ENCODE data around the gene SPINK9.
"Not testable (repeated sequence)": the region's sequence is repeated elsewhere in the genome, so short reads cannot be mapped to it uniquely, and the experiment has no call there.

Gene SPINK9

DNA sequence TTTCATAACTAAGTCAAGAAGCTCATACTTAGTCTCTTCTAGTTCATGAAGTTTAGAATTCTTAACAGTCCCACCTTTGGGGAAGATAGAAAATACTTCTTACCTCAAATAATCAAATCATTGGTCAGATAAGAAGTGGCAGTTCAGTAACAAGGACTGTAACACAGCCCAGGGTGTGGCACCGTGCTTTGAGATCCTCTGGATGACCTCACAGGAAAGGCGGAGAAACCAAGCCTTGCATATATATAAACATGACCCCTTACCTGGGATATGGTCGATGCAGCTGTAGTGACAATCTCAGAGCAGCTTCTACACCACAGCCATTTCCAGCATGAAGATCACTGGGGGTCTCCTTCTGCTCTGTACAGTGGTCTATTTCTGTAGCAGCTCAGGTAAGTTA lies 23.2 kb upstream of the SPINK9 start, which contains the start of gene SPINK7:
SPINK7 (plus strand) TSS at position 271 of the 400 bp plus-strand sequence; CDS start at position 332, 61 bp downstream.
- WGBS (ENCODE audit: insufficient coverage), result 79% methylated on average over 3 of the region's 3 CpGs
- ChIA-PET CTCF (interaction anchor here (1.1 kb wide), 1 partner anchor 62 kb away, joined by 3 read pairs; no protein-coding TSS in a partner anchor), POLR2A (no interaction called here)
- no peak for DNase-seq
- H3K36me3 ChIP-seq (ENCODE audit: control insufficient read depth in 4 of 4, insufficient read depth in 4 of 4, low read length in 3 of 4), result no peaks in the 10 kb centered on the region
- no peaks in the 10 kb centered on the region for H3K27me3 ChIP-seq (replicated peaks in 2 of 5; ENCODE audit: control insufficient read depth in 4 of 5, insufficient read depth in 5 of 5, low read length in 4 of 5)
- H3K9me3 ChIP-seq (ENCODE audit: control extremely low read depth in 1 of 5, control insufficient read depth in 4 of 5, insufficient read depth in 2 of 5, low read depth in 1 of 5, low read length in 4 of 5), result peaks cover 0 to 8% (median 0%) of the 10 kb centered on the region in 5 experiments
- no peak within 1 kb of the TSS for H3K4me3 ChIP-seq (ENCODE audit: control insufficient read depth in 1 of 7, extremely low read depth in 1 of 7, insufficient read depth in 4 of 7, low read depth in 2 of 7, low read length in 6 of 7)
- H3K4me1 ChIP-seq (ENCODE audit: control extremely low read depth in 1 of 4, control insufficient read depth in 4 of 4, insufficient read depth in 4 of 4, low read length in 3 of 4), result no peaks in the 10 kb centered on the region
- no peak within 1 kb of the TSS for H3K27ac ChIP-seq (ENCODE audit: insufficient read depth in 1 of 2, low read depth in 1 of 2, low read length in 2 of 2, poor library complexity in 1 of 2, severe bottlenecking in 2 of 2)

GRCh38 chr5:148314187-148314586 lies 21.2 kb upstream of the SPINK9 start:
- peak in 1 of 3 donors; percentile 2 for DNase-seq
- CTCF ChIA-PET, result interaction anchor here (1.0 to 1.9 kb wide), 3 partner anchors 11 to 61 kb away, joined by 3 to 7 read pairs (median 3); no protein-coding TSS in a partner anchor
- Histone ChIP-seq H3K36me3 (ENCODE audit: control insufficient read depth in 4 of 4, insufficient read depth in 4 of 4, low read length in 3 of 4) (no peaks in the 10 kb centered on the region), H3K4me3 (ENCODE audit: control insufficient read depth in 1 of 7, extremely low read depth in 1 of 7, insufficient read depth in 4 of 7, low read depth in 2 of 7, low read length in 6 of 7) (no peak overlapping the region), H3K27me3 (replicated peaks in 2 of 5; ENCODE audit: control insufficient read depth in 4 of 5, insufficient read depth in 5 of 5, low read length in 4 of 5) (no peaks in the 10 kb centered on the region), H3K4me1 (ENCODE audit: control extremely low read depth in 1 of 4, control insufficient read depth in 4 of 4, insufficient read depth in 4 of 4, low read length in 3 of 4) (no peaks in the 10 kb centered on the region), H3K9me3 (ENCODE audit: control extremely low read depth in 1 of 5, control insufficient read depth in 4 of 5, insufficient read depth in 2 of 5, low read depth in 1 of 5, low read length in 4 of 5) (peaks cover 0 to 1% (median 0%) of the 10 kb centered on the region in 5 experiments), H3K27ac (ENCODE audit: insufficient read depth in 1 of 2, low read depth in 1 of 2, low read length in 2 of 2, poor library complexity in 1 of 2, severe bottlenecking in 2 of 2) (no peak overlapping the region)
- POLR2A ChIA-PET, result interaction anchor here (0.8 kb wide), 1 partner anchor 21 kb away, joined by 3 read pairs; no protein-coding TSS in a partner anchor
- 100% methylated on average over 1 of the region's 2 CpGs for WGBS (ENCODE audit: insufficient coverage)

- DNase-seq, result no peak
- H3K4me1 ChIP-seq (ENCODE audit: control extremely low read depth in 1 of 4, control insufficient read depth in 4 of 4, insufficient read depth in 4 of 4, low read length in 3 of 4), result no peaks in the 10 kb centered on the region
- POLR2A ChIA-PET, result interaction anchor here (0.8 kb wide), 1 partner anchor 20 kb away, joined by 3 read pairs; no protein-coding TSS in a partner anchor
- CTCF ChIA-PET, result interaction anchor here (1.0 to 1.9 kb wide), 2 partner anchors 24 to 60 kb away, joined by 3 to 7 read pairs; no protein-coding TSS in a partner anchor
- no peaks in the 10 kb centered on the region for H3K27me3 ChIP-seq (replicated peaks in 2 of 5; ENCODE audit: control insufficient read depth in 4 of 5, insufficient read depth in 5 of 5, low read length in 4 of 5)
- no peaks in the 10 kb centered on the region for H3K36me3 ChIP-seq (ENCODE audit: control insufficient read depth in 4 of 4, insufficient read depth in 4 of 4, low read length in 3 of 4)
- no peak overlapping the region for H3K4me3 ChIP-seq (ENCODE audit: control insufficient read depth in 1 of 7, extremely low read depth in 1 of 7, insufficient read depth in 4 of 7, low read depth in 2 of 7, low read length in 6 of 7)
- peaks cover 0 to 1% (median 0%) of the 10 kb centered on the region in 5 experiments for H3K9me3 ChIP-seq (ENCODE audit: control extremely low read depth in 1 of 5, control insufficient read depth in 4 of 5, insufficient read depth in 2 of 5, low read depth in 1 of 5, low read length in 4 of 5)
- WGBS (ENCODE audit: insufficient coverage), result 93% methylated on average over 2 of the region's 4 CpGs
- no peak overlapping the region for H3K27ac ChIP-seq (ENCODE audit: insufficient read depth in 1 of 2, low read depth in 1 of 2, low read length in 2 of 2, poor library complexity in 1 of 2, severe bottlenecking in 2 of 2)
Measured at GRCh38 chr5:148314731-148315130, 20.6 kb upstream of the SPINK9 start.

DNA sequence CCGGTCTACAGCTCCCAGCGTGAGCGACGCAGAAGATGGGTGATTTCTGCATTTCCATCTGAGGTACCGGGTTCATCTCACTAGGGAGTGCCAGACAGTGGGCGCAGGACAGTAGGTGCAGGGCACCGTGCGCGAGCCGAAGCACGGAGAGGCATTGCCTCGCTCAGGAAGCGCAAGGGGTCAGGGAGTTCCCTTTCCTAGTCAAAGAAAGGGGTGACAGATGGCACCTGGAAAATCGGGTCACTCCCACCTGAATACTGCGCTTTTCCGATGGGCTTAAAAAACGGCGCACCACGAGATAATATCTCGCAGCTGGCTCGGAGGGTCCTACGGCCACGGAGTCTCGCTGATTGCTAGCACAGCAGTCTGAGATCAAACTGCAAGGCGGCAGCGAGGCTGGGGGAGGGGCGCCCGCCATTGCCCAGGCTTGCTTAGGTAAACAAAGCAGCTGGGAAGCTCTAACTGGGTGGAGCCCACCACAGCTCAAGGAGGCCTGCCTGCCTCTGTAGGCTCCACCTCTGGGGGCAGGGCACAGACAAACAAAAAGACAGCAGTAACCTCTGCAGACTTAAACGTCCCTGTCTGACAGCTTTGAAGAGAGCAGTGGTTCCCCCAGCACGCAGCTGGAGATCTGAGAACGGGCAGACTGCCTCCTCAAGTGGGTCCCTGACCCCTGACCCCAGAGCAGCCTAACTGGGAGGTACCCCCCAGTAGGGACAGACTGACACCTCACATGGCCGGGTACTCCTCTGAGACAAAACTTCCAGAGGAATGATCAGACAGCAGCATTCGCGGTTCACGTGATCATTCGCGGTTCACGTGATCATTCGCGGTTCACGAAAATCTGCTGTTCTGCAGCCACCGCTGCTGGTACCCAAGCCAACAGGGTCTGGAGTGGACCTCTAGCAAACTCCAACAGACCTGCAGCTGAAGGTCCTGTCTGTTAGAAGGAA lies 15.1 kb upstream of the SPINK9 start:
- POLR2A ChIA-PET; CTCF ChIA-PET; H3K36me3 ChIP-seq (ENCODE audit: control insufficient read depth in 4 of 4, insufficient read depth in 4 of 4, low read length in 3 of 4); H3K27me3 ChIP-seq (replicated peaks in 2 of 5; ENCODE audit: control insufficient read depth in 4 of 5, insufficient read depth in 5 of 5, low read length in 4 of 5); H3K9me3 ChIP-seq (ENCODE audit: control extremely low read depth in 1 of 5, control insufficient read depth in 4 of 5, insufficient read depth in 2 of 5, low read depth in 1 of 5, low read length in 4 of 5); H3K4me1 ChIP-seq (ENCODE audit: control extremely low read depth in 1 of 4, control insufficient read depth in 4 of 4, insufficient read depth in 4 of 4, low read length in 3 of 4); H3K27ac ChIP-seq (ENCODE audit: insufficient read depth in 1 of 2, low read depth in 1 of 2, low read length in 2 of 2, poor library complexity in 1 of 2, severe bottlenecking in 2 of 2): not testable (repeated sequence)
- DNase-seq, result peak in 2 of 3 donors; percentile 2 to 4
- peak overlapping the region in 5 of 7 experiments; percentile 23 to 70 (median 54) for H3K4me3 ChIP-seq (ENCODE audit: control insufficient read depth in 1 of 7, extremely low read depth in 1 of 7, insufficient read depth in 4 of 7, low read depth in 2 of 7, low read length in 6 of 7)
- 59% methylated on average over 18 of the region's 42 CpGs for WGBS (ENCODE audit: insufficient coverage)

DNA sequence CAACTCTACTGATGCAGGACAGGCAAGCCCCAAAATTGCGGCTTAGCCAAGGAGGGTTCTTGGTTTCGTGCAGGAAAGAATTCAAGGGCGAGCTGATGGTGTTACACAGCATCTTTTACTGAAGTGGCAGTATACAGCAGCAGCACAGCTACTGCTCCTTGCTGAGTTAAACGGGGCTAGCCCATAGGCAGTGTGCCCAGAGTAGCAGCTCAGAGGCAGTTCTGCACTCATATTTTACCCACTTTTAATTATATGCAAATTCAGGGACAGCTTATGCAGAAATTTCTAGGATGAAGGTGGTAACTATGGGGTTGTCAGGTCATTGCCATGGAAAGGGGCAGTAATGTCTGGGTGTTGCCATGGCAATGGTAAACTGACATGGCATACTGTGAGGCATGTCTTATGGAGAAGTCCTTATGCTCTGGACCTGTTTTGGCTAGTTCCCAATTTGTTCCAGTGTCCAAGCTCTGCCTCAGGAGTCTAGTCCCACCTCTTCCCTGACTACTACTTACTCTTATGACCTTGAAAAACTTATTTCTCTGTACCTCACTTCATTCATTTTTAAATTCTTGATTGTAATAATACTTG lies 2.0 kb upstream of the SPINK9 start:
- H3K9me3 ChIP-seq (ENCODE audit: control extremely low read depth in 1 of 5, control insufficient read depth in 4 of 5, insufficient read depth in 2 of 5, low read depth in 1 of 5, low read length in 4 of 5), result no peaks in the 10 kb centered on the region
- H3K4me1 ChIP-seq (ENCODE audit: control extremely low read depth in 1 of 4, control insufficient read depth in 4 of 4, insufficient read depth in 4 of 4, low read length in 3 of 4), result no peaks in the 10 kb centered on the region
- no peak overlapping the region for H3K27ac ChIP-seq (ENCODE audit: insufficient read depth in 1 of 2, low read depth in 1 of 2, low read length in 2 of 2, poor library complexity in 1 of 2, severe bottlenecking in 2 of 2)
- no peaks in the 10 kb centered on the region for H3K36me3 ChIP-seq (ENCODE audit: control insufficient read depth in 4 of 4, insufficient read depth in 4 of 4, low read length in 3 of 4)
- no peak for DNase-seq
- ChIA-PET POLR2A (no interaction called here), CTCF (no interaction called here)
- H3K4me3 ChIP-seq (ENCODE audit: control insufficient read depth in 1 of 7, extremely low read depth in 1 of 7, insufficient read depth in 4 of 7, low read depth in 2 of 7, low read length in 6 of 7), result no peak overlapping the region
- no peaks in the 10 kb centered on the region for H3K27me3 ChIP-seq (replicated peaks in 2 of 5; ENCODE audit: control insufficient read depth in 4 of 5, insufficient read depth in 5 of 5, low read length in 4 of 5)
- WGBS (ENCODE audit: insufficient coverage), result 90% methylated on average over 4 of the region's 4 CpGs

GRCh38 chr5:148336704-148337435 lies 1.5 kb downstream of the SPINK9 start:
- no peak overlapping the region for H3K27ac ChIP-seq (ENCODE audit: insufficient read depth in 1 of 2, low read depth in 1 of 2, low read length in 2 of 2, poor library complexity in 1 of 2, severe bottlenecking in 2 of 2)
- POLR2A ChIA-PET, result no interaction called here
- no peaks in the 10 kb centered on the region for H3K9me3 ChIP-seq (ENCODE audit: control extremely low read depth in 1 of 5, control insufficient read depth in 4 of 5, insufficient read depth in 2 of 5, low read depth in 1 of 5, low read length in 4 of 5)
- H3K4me3 ChIP-seq (ENCODE audit: control insufficient read depth in 1 of 7, extremely low read depth in 1 of 7, insufficient read depth in 4 of 7, low read depth in 2 of 7, low read length in 6 of 7), result no peak overlapping the region
- H3K36me3 ChIP-seq (ENCODE audit: control insufficient read depth in 4 of 4, insufficient read depth in 4 of 4, low read length in 3 of 4), result no peaks in the 10 kb centered on the region
- H3K27me3 ChIP-seq (replicated peaks in 2 of 5; ENCODE audit: control insufficient read depth in 4 of 5, insufficient read depth in 5 of 5, low read length in 4 of 5), result no peaks in the 10 kb centered on the region
- no peaks in the 10 kb centered on the region for H3K4me1 ChIP-seq (ENCODE audit: control extremely low read depth in 1 of 4, control insufficient read depth in 4 of 4, insufficient read depth in 4 of 4, low read length in 3 of 4)
- 100% methylated on average over 1 of the region's 3 CpGs for WGBS (ENCODE audit: insufficient coverage)
- CTCF ChIA-PET, result interaction anchor here (0.7 kb wide), 1 partner anchor 14 kb away, joined by 3 read pairs; no protein-coding TSS in a partner anchor
- DNase-seq, result peak in 2 of 3 donors; percentile 2 to 3
